Sciatic nerve (tissue), 2 donors: ENCODE data around the gene CHRNA3. TPM values are rescaled to one million over a fixed set of nuclear protein-coding genes. Genes with fewer than 3 reads are reported as not detected.
"Not testable (repeated sequence)": the region's sequence is repeated elsewhere in the genome, so short reads cannot be mapped to it uniquely, and the experiment has no call there.

Source experiments
- ATAC-seq: fragments of 200-7000 bp; cut with Tn5 transposase; one replicate; pipeline ENCODE4 v1.9.1; 2020; ENCODE audit warnings: mild to moderate bottlenecking, moderate library complexity
- DNase-seq: peaks from one replicate; pipeline ENCODE4 v3.0.0-alpha.2; 2020; ENCODE audit warnings: low spot score
- intact Hi-C: fragments of 100-400 bp; cut with DNase I; formaldehyde crosslinking; loops from one replicate; pipeline ENCODE4 v1.14.2; 2022
- total RNA-seq: library from RNA; stranded (reverse); fragmentation: NEBNext Ultra II Directional; extraction: Animal tissue kit (Norgen Biotek cat#: 25700); gene quantifications from one replicate; pipeline ENCODE4 v1.2.1, GENCODE V29; 2021
- donor health status: DM: no; HTN: no; CAD: no.
- donor health status: DM: no; HTN: no; CAD: no.

Gene CHRNA3
- total RNA-seq, 1 donor from 2014 or later, result not detected

- no peak for ATAC-seq
- peak; percentile 52 for DNase-seq
- intact Hi-C loops, result no loop called here
Observed at GRCh38 chr15:78620021-78620526, 722 bp downstream of the CHRNA3 start.

GRCh38 chr15:78619022-78619950, 1.5 kb downstream of the CHRNA3 start:
- intact Hi-C loops, result loop anchor here (5.0 kb wide), 1 partner anchor 568 kb away; no protein-coding TSS in a partner anchor
- peak; percentile 51 for DNase-seq
- ATAC-seq, result no peak

GRCh38 chr15:78618490-78618934, 2.3 kb downstream of the CHRNA3 start:
- intact Hi-C loops, result loop anchor here (5.0 kb wide), 1 partner anchor 569 kb away; no protein-coding TSS in a partner anchor
- DNase-seq (peak; percentile 93), ATAC-seq (peak; percentile 85)

GRCh38 chr15:78618064-78618463, 2.7 kb downstream of the CHRNA3 start:
- intact Hi-C loops, result loop anchor here (5.0 kb wide), 1 partner anchor 569 kb away; no protein-coding TSS in a partner anchor
- DNase-seq (no peak), ATAC-seq (no peak)

DNA sequence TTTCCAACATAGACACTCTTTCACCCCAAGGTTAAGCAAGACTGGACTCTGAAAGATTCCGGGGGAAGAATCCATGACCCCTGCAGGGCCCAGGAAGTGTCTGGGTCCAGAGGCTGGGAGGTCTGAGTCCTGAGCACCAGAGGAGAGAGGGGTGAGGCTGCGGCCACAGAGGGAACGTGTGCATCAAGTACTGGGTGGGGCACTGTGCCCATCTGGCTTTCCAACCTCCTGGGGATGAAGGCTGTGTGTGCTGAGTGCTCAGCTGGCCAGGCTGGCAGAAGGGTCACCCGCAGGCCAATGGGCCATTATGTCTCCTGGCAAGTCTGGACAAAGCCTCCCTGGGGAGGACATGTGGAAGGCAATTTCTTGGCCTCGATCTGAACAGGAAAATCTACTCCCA, 3.3 kb downstream of the CHRNA3 start:
- intact Hi-C loops, result loop anchor here (5.0 kb wide), 1 partner anchor 570 kb away; no protein-coding TSS in a partner anchor
- peak; percentile 54 for DNase-seq
- ATAC-seq, result no peak

DNA sequence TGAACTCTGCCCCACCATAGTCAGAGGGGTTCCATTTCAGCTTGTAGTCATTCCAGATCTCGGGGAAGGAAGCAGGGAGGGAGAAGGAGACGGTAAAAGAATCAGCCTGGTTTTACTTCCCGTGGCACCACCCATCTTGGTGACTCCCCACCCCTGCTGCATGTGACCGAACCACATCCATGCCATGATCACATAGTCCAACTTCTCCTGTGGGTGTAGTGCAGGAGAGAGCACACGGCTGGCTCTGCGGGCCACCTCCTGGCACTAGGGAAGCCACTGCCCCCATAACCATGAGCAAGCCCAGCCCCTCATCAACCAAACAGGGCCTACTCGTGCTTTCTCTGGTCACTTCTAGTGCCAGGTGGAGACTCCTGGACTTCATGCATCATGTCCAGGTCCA, 3.7 kb downstream of the CHRNA3 start:
- no peak for ATAC-seq
- intact Hi-C loops, result loop anchor here (5.0 kb wide), 1 partner anchor 570 kb away; no protein-coding TSS in a partner anchor
- peak; percentile 28 for DNase-seq

- DNase-seq (peak; percentile 26), ATAC-seq (no peak)
- intact Hi-C loops, result loop anchor here (5.0 kb wide), 1 partner anchor 571 kb away; no protein-coding TSS in a partner anchor
Observed at GRCh38 chr15:78616506-78616905, 4.3 kb downstream of the CHRNA3 start.

- no peak for ATAC-seq
- intact Hi-C loops, result loop anchor here (5.0 kb wide), 1 partner anchor 572 kb away; no protein-coding TSS in a partner anchor
Observed at GRCh38 chr15:78615151-78615589, 5.6 kb downstream of the CHRNA3 start.

GRCh38 chr15:78614021-78614420, 6.8 kb downstream of the CHRNA3 start:
- DNase-seq (no peak), ATAC-seq (no peak)
- intact Hi-C loops, result no loop called here

More at GRCh38 chr15:78615151-78615589, 5.6 kb downstream of the CHRNA3 start:
- DNase-seq, result no peak

DNA sequence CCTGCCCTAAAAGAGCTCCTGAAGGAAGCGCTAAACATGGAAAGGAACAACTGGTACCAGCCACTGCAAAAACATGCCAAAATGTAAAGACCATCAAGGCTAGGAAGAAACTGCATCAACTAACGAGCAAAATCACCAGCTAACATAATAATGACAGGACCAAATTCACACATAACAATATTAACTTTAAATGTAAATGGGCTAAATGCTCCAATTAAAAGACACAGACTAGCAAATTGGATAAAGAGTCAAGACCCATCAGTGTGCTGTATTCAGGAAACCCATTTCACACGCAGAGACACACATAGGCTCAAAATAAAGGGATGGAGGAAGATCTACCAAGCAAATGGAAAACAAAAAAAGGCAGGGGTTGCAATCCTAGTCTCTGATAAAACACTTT, 11.2 kb downstream of the CHRNA3 start:
- ATAC-seq, DNase-seq, intact Hi-C loops: not testable (repeated sequence)

GRCh38 chr15:78605680-78606079, 15.1 kb downstream of the CHRNA3 start:
- DNase-seq (no peak), ATAC-seq (no peak)
- intact Hi-C loops, result no loop called here

GRCh38 chr15:78605201-78605600, 15.6 kb downstream of the CHRNA3 start:
- no peak for DNase-seq
- ATAC-seq, result no peak
- intact Hi-C loops, result no loop called here

DNA sequence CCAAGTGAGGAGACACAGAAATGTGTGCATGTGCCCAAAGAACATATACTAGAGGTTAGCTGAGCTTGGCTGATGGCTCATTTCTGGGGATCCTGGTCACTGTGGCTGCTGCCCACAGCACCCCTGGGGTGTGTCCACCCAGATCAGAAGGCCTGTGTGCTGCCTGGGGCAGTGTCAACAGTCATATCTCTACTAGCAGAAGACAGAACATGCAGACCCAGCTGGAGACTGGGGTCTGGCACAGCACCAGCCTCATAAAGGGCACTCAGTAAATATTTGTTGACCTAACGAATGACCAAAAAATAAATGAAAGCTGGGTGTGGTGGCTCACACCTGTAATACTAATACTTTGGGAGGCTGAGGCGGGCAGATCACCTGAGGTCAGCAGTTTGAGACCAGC, 16.4 kb downstream of the CHRNA3 start:
- DNase-seq (no peak), ATAC-seq (no peak)
- intact Hi-C loops, result no loop called here

DNA sequence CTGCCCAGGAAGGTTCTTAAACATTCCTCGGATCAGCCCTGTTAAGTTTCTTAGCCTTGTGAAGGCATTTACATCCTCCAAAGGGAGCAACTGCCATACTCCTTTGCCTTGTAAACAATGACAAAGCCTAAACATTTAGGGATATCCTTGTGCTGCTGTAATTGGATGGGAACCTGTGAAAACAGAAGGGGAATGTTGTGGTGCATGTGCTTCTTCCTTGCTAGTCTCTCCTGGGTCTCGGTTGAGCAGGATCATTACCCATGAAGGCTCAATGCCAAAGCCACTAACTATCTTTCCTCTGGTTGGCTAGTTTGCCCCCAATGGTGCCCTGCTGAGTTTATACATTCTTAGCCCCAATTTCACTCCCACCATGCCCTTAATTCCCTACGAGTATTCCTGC, 17.3 kb downstream of the CHRNA3 start:
- DNase-seq (no peak), ATAC-seq (no peak)
- intact Hi-C loops, result no loop called here

GRCh38 chr15:78599189-78599588, 21.6 kb downstream of the CHRNA3 start:
- ATAC-seq (no peak), DNase-seq (no peak)
- intact Hi-C loops, result no loop called here

DNA sequence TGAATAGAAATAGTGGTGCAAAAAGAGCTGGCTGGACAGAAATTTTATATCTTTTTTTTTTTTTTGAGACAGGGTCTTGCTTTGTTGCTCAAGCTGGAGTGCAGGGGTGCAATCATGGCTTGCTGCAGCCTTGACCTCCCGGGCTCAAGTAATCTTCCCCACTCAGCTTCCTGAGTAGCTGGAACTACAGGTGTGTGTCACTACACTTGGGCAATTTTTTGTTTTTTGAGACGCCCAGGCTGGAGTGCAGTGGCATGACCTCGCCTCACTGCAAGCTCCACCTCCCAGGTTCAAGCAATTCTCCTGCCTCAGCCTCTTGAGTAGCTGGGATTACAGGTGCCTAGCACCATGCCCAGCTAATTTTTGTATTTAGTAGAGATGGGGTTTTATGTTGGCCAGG, 22.4 kb downstream of the CHRNA3 start:
- no peak for ATAC-seq
- no peak for DNase-seq
- intact Hi-C loops, result no loop called here

DNA sequence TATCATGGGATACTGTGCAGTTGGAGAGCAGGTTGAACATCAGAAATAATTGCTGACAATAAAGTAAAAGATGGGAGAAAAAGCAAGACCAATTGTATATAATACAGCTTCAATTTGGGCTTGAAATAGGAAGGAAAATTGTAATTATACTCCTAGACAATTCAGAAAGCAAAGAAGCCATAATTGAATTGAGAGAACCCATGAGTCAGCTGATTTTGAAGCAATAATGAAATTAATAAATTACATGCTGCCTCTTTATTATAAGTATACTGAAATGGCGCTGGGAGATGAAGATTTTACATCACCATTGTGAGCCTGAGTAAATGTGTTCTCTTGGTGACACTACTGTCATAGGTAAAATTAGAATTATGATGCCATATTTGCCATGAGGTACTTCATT, 23.2 kb downstream of the CHRNA3 start:
- intact Hi-C loops, result no loop called here
- DNase-seq (no peak), ATAC-seq (no peak)

GRCh38 chr15:78574944-78575343, 45.9 kb downstream of the CHRNA3 start:
- no peak for DNase-seq
- intact Hi-C loops, result no loop called here
- no peak for ATAC-seq

DNA sequence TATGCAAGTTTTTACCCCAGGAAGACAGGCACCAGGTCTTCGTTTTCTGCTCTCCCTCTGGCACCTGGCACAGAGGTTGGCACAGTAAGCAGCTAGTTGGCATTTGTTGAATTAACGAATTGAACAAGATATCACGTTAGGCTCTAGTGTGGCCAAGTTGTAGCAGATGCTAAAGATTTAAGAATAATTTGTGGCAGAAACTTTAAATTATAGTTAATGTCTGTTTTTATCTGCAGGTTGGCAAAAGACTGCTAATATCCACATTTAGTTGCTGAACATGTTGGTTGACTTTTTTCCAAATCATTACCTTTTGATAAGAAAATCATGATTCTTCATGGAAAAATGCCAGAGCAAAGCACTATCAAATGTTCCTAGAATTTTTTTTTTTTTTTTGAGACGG, 47.4 kb downstream of the CHRNA3 start:
- intact Hi-C loops, result no loop called here
- ATAC-seq, result no peak
- no peak for DNase-seq

- intact Hi-C loops, result no loop called here
- ATAC-seq (no peak), DNase-seq (no peak)
Observed at GRCh38 chr15:78571382-78571781, 49.4 kb downstream of the CHRNA3 start.
